AG04450 (cell line): ENCODE results near the gene EEF1A2. TPM values are rescaled to one million over a fixed set of nuclear protein-coding genes. Genes with fewer than 3 reads are reported as not detected.

Experiments
- CTCF ChIA-PET: fragments of 300-600, 350-600 bp; formaldehyde crosslinking; extraction: SDS; loops from one replicate; lab custom pipeline; 2022; ENCODE audit warnings: antibody characterized with exemption, inconsistent platforms; lab: Charles Lee
- POLR2A ChIA-PET: fragments of 350-600 bp; formaldehyde crosslinking; extraction: SDS; loops from one replicate; lab custom pipeline; 2021; ENCODE audit warnings: antibody characterized with exemption, inconsistent platforms; lab: Yijun Ruan, JAX
- DNase-seq: peaks from one replicate; pipeline ENCODE4 v3.0.0-alpha.2; 2011; ENCODE audit warnings: low read depth, low spot score
- H3K27ac ChIP-seq: one replicate; pipeline ENCODE4 v1.5.1; 2012; ENCODE audit warnings: low read depth, low read length, control low read depth
- H3K27me3 ChIP-seq: one replicate; pipeline ENCODE4 v1.6.0; 2012; ENCODE audit warnings: low read length; ENCODE audit not compliant: control insufficient read depth, insufficient read depth
- H3K4me3 ChIP-seq: 2 replicates; pipeline ENCODE4 v1.5.1; 2011; ENCODE audit warnings: mild to moderate bottlenecking, low read depth, low read length, control low read depth
- H3K9me3 ChIP-seq: 2 replicates; pipeline ENCODE4 v1.5.1; 2012; ENCODE audit warnings: low read length; ENCODE audit not compliant: control insufficient read depth, insufficient read depth
- CTCF ChIP-seq: IDR thresholded peaks from 2 replicates; pipeline ENCODE4 v1.5.1; 2011; ENCODE audit warnings: low read depth, low read length, control low read depth, inconsistent platforms
- polyA plus RNA-seq: library from polyadenylated mRNA; depleted of rRNA; stranded (reverse); fragments of >200 nt; gene quantifications from 2 replicates; pipeline ENCODE4 v1.2.3, GENCODE V29; 2011

Gene EEF1A2
- polyA plus RNA-seq, 1 experiment, result 0.94 TPM

- CTCF ChIA-PET, result interaction anchor here (0.8 kb wide), 1 partner anchor 27 kb away, joined by 3 read pairs; no protein-coding TSS in a partner anchor
- no peak overlapping the region for H3K27ac ChIP-seq
- H3K4me3 ChIP-seq, result no peak overlapping the region
- POLR2A ChIA-PET, result no interaction called here
- no peak for TF ChIP-seq CTCF
- no peaks in the 10 kb centered on the region; the same call in 1 of the 2 replicates for H3K9me3 ChIP-seq
- peaks cover 43% of the 10 kb centered on the region for H3K27me3 ChIP-seq
- no peak for DNase-seq
These were observed 29.2 kb downstream of the EEF1A2 start for GRCh38 chr20:63469713-63470101.

- ChIA-PET CTCF (no interaction called here), POLR2A (no interaction called here)
- no peak overlapping the region for H3K27ac ChIP-seq
- H3K4me3 ChIP-seq, result no peak overlapping the region
- peaks cover 40% of the 10 kb centered on the region for H3K27me3 ChIP-seq
- no peak for TF ChIP-seq CTCF
- no peaks in the 10 kb centered on the region; the same call in 1 of the 2 replicates for H3K9me3 ChIP-seq
- no peak for DNase-seq
These were observed 29.7 kb downstream of the EEF1A2 start for GRCh38 chr20:63469019-63469712.

GRCh38 chr20:63468421-63468820 is 30.5 kb downstream of the EEF1A2 start:
- DNase-seq, result no peak
- Histone ChIP-seq H3K4me3 (no peak overlapping the region), H3K27me3 (peaks cover 36% of the 10 kb centered on the region), H3K27ac (no peak overlapping the region), H3K9me3 (no peaks in the 10 kb centered on the region; the same call in 1 of the 2 replicates)
- ChIA-PET POLR2A (no interaction called here), CTCF (no interaction called here)
- no peak for TF ChIP-seq CTCF

GRCh38 chr20:63467294-63468083 is 31.4 kb downstream of the EEF1A2 start:
- no peak for DNase-seq
- POLR2A ChIA-PET, result no interaction called here
- TF ChIP-seq CTCF, result no peak
- H3K27me3 ChIP-seq, result peaks cover 34% of the 10 kb centered on the region
- no peak overlapping the region for H3K27ac ChIP-seq
- H3K4me3 ChIP-seq, result no peak overlapping the region
- no peaks in the 10 kb centered on the region; the same call in 1 of the 2 replicates for H3K9me3 ChIP-seq
- CTCF ChIA-PET, result no interaction called here

- POLR2A ChIA-PET, result no interaction called here
- Histone ChIP-seq H3K27me3 (peaks cover 31% of the 10 kb centered on the region), H3K9me3 (no peaks in the 10 kb centered on the region; the same call in 1 of the 2 replicates), H3K4me3 (no peak overlapping the region), H3K27ac (no peak overlapping the region)
- CTCF ChIA-PET, result no interaction called here
- TF ChIP-seq CTCF, result no peak
- no peak for DNase-seq
These were observed 32.0 kb downstream of the EEF1A2 start for GRCh38 chr20:63466861-63467260.
